Sigmoid colon (tissue), 3 donors: ENCODE data around the gene MPC1.
"Not testable (repeated sequence)": the region's sequence is repeated elsewhere in the genome, so short reads cannot be mapped to it uniquely, and the experiment has no call there.

Source experiments
- CTCF ChIP-seq, 4 experiments: fragments of 450-650 bp in 3 of 4; fragments of 200-600 bp in 1 of 4; IDR thresholded peaks; one replicate each; pipeline ENCODE4 v1.5.1; 2016 to 2019; ENCODE audit warnings: antibody characterized with exemption in 4 of 4, mild to moderate bottlenecking in 3 of 4, moderate library complexity in 2 of 4
- POLR2A ChIP-seq, 2 donors: fragments of 450-650 bp; IDR thresholded peaks; one replicate each; pipeline ENCODE4 v1.6.1; 2016; ENCODE audit warnings: antibody characterized with exemption in 2 of 2, mild to moderate bottlenecking in 2 of 2, moderate library complexity in 2 of 2

GRCh38 chr6:166383802-166384363 lies 1.1 kb upstream of the MPC1 start:
- not testable (repeated sequence) for TF ChIP-seq POLR2A (IDR thresholded peaks at IDR 0.05)
- TF ChIP-seq CTCF (IDR thresholded peaks at IDR 0.05) = peak; percentile 19 to 47 (median 30)
